ENCODE data around the gene TSEN15. TPM values are rescaled to one million over a fixed set of nuclear protein-coding genes. Genes with fewer than 3 reads are reported as not detected.

Gene TSEN15
- 44.9 and 48.3 TPM in 2 replicates for total RNA-seq

DNA sequence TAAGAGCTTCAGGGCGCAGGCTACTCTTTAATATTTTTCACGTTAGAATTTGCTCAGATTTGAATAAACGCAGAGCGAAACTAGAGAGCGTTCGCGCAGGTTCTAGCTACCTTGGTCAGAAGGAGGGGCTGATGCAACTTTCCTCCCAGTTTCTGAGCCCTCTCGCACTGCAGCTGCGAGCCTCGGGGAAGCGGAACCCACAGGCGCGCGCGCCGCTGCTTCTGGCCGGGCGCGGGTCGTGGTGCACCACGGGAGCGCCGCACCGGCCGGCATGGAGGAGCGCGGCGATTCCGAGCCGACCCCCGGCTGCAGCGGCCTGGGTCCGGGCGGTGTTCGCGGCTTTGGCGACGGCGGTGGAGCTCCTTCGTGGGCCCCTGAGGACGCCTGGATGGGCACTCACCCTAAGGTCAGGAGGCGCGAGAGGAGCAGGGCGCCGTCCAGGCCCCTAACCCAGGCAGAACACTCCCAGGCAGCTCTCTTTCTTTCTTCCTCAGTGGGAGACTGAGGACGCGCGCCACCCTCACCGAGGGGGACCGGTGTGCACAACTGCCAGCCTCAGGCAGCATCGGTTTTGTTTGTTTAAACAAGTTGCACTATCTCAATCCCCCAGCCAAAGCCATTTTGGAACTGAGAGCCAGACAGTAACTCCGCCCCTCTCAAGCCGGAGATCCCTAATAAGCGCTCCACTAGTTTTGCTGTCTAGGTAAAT is at the start of gene TSEN15:
TSS of gene TSEN15 (plus strand) at position 246 of the 709 bp plus-strand sequence. CDS start at position 272, 26 bp downstream.
- Mint-ChIP-seq H3K36me3 (ENCODE audit: low read depth) (peaks cover 17% of the 10 kb centered on the region), H3K4me1 (peaks cover 30% of the 10 kb centered on the region), H3K27me3 (peaks cover 25% of the 10 kb centered on the region), H3K4me3 (peak within 1 kb of the TSS; percentile 96), H3K9me3 (peaks cover 6% of the 10 kb centered on the region), H3K27ac (peak within 1 kb of the TSS; percentile 98)
- peak; percentile 93 for DNase-seq
- intact Hi-C loops (cut with micrococcal nuclease) = loop anchor here (1.0 to 5.0 kb wide), 6 partner anchors 14 to 580 kb away; partner anchors contain the start of genes APOBEC4, C1orf21 and COLGALT2

DNA sequence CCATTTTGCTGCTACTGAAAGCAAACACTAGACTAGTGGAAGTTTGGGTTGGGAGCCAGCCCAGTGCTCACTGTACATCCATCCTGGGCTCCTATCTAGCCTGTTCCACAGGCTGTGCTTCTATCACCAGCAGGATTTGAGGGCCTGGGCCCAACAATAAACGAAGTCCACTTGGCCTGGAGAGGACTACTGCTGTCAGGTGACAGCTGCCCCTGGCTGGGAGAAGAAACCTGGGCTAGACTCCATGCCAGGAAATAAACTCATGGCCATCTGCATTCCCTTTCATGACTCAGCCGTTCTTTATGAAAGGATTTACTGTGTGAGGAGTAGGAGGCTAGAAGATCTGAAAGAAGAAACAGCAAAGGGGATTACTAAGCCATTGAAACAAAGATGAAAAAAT is 49.5 kb upstream of the TSEN15 start:
- Mint-ChIP-seq H3K9me3 (no peaks in the 10 kb centered on the region), H3K4me1 (peaks cover 5% of the 10 kb centered on the region), H3K36me3 (ENCODE audit: low read depth) (no peaks in the 10 kb centered on the region), H3K4me3 (no peak overlapping the region), H3K27ac (no peak overlapping the region), H3K27me3 (peaks cover 8% of the 10 kb centered on the region)
- intact Hi-C loops (cut with micrococcal nuclease) = no loop called here
- peak; percentile 39 for DNase-seq

DNA sequence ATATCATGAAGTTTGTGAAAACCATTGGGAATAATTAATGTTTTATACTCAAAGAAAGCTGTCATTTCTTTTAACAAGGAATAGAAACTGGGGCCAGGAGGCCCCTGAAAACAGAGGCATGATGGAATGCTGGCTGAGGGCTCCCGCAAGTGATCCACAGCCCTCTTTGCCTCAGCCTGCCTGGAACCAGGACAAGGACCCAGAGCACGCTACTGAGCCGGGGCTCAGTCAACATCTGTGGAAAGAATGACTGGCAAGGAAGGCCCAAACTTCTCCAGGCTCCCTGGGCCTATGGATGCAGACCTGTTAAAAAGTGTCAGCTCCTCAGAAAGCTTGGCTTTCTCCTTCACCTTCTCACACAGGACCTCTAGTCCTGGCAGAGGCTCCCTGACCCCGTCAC is 46.6 kb upstream of the TSEN15 start:
- Mint-ChIP-seq H3K4me1 (peaks cover 5% of the 10 kb centered on the region), H3K9me3 (no peaks in the 10 kb centered on the region), H3K27ac (no peak overlapping the region), H3K36me3 (ENCODE audit: low read depth) (no peaks in the 10 kb centered on the region), H3K27me3 (peaks cover 9% of the 10 kb centered on the region), H3K4me3 (no peak overlapping the region)
- intact Hi-C loops (cut with micrococcal nuclease) = no loop called here
- DNase-seq = peak; percentile 40

- peaks cover 5% of the 10 kb centered on the region for H3K4me1 Mint-ChIP-seq
- H3K4me3 Mint-ChIP-seq = no peak overlapping the region
- peak; percentile 48 for DNase-seq
- H3K9me3 Mint-ChIP-seq = no peaks in the 10 kb centered on the region
- no peaks in the 10 kb centered on the region for H3K36me3 Mint-ChIP-seq (ENCODE audit: low read depth)
- intact Hi-C loops (cut with micrococcal nuclease) = no loop called here
- H3K27ac Mint-ChIP-seq = no peak overlapping the region
- peaks cover 8% of the 10 kb centered on the region for H3K27me3 Mint-ChIP-seq
These were observed 46.0 kb upstream of the TSEN15 start for GRCh38 chr1:184005506-184005905.

- peak; percentile 45 for DNase-seq
- intact Hi-C loops (cut with micrococcal nuclease) = no loop called here
- Mint-ChIP-seq H3K4me1 (no peaks in the 10 kb centered on the region), H3K27me3 (peaks cover 38% of the 10 kb centered on the region), H3K4me3 (no peak overlapping the region), H3K27ac (no peak overlapping the region), H3K36me3 (ENCODE audit: low read depth) (no peaks in the 10 kb centered on the region), H3K9me3 (peaks cover 10% of the 10 kb centered on the region)
These were observed 40.7 kb upstream of the TSEN15 start for GRCh38 chr1:184010788-184011187.

GRCh38 chr1:184012187-184012586 is 39.3 kb upstream of the TSEN15 start:
- Mint-ChIP-seq H3K27ac (no peak overlapping the region), H3K4me3 (no peak overlapping the region), H3K9me3 (peaks cover 10% of the 10 kb centered on the region), H3K4me1 (no peaks in the 10 kb centered on the region), H3K27me3 (peaks cover 36% of the 10 kb centered on the region), H3K36me3 (ENCODE audit: low read depth) (no peaks in the 10 kb centered on the region)
- intact Hi-C loops (cut with micrococcal nuclease) = no loop called here
- no peak for DNase-seq

DNA sequence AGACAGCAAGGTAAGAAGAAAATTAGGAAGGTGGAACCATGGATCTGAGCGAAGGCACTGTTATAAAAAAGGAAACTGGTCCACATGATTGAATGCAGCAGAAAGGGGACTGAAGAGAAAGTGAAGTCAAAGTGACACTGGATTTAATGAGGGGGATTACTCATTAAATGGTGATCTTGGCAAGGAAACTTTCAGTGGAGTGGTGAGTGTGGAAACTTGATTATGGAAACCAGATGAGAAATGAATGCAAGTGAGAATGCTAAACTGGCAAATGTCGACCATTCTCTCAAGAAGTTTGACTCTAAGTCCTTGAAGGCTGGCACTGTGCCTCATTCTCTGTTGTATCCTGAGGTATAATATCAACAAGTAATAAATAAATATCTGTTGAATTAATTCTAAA is 37.3 kb upstream of the TSEN15 start:
- no peaks in the 10 kb centered on the region for H3K4me1 Mint-ChIP-seq
- no peak overlapping the region for H3K4me3 Mint-ChIP-seq
- H3K27ac Mint-ChIP-seq = no peak overlapping the region
- H3K36me3 Mint-ChIP-seq (ENCODE audit: low read depth) = no peaks in the 10 kb centered on the region
- H3K9me3 Mint-ChIP-seq = peaks cover 10% of the 10 kb centered on the region
- DNase-seq = no peak
- intact Hi-C loops (cut with micrococcal nuclease) = no loop called here
- peaks cover 41% of the 10 kb centered on the region for H3K27me3 Mint-ChIP-seq

DNA sequence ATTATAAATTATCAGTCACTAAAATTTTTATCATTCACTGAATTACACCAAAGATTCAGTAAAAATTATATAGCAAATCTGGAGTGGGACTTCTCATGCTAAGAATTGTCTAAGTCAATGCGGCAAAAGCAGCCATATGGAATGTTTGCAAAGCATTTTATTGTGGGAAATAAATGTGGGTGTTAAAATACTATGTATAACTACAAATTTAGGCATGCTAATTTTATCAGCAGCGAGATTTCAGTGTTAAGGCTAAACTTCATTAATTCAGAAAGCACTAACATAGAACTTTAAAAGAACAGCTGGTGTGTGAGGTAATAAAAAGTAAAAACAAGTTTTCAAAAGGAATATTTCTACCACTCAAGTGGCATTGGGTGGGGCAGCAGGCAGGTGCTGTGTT is 35.4 kb upstream of the TSEN15 start:
- Mint-ChIP-seq H3K36me3 (ENCODE audit: low read depth) (no peaks in the 10 kb centered on the region), H3K4me3 (no peak overlapping the region), H3K27ac (no peak overlapping the region), H3K4me1 (no peaks in the 10 kb centered on the region), H3K27me3 (peaks cover 43% of the 10 kb centered on the region), H3K9me3 (peaks cover 8% of the 10 kb centered on the region)
- DNase-seq = no peak
- intact Hi-C loops (cut with micrococcal nuclease) = no loop called here

- peaks cover 50% of the 10 kb centered on the region for H3K27me3 Mint-ChIP-seq
- H3K9me3 Mint-ChIP-seq = peaks cover 5% of the 10 kb centered on the region
- intact Hi-C loops (cut with micrococcal nuclease) = no loop called here
- no peak overlapping the region for H3K4me3 Mint-ChIP-seq
- no peak overlapping the region for H3K27ac Mint-ChIP-seq
- no peaks in the 10 kb centered on the region for H3K4me1 Mint-ChIP-seq
- no peaks in the 10 kb centered on the region for H3K36me3 Mint-ChIP-seq (ENCODE audit: low read depth)
- peak; percentile 23 for DNase-seq
These were observed 34.2 kb upstream of the TSEN15 start for GRCh38 chr1:184017306-184017705.

- Mint-ChIP-seq H3K4me3 (no peak overlapping the region), H3K9me3 (peaks cover 5% of the 10 kb centered on the region), H3K27me3 (peaks cover 49% of the 10 kb centered on the region), H3K4me1 (no peaks in the 10 kb centered on the region), H3K27ac (no peak overlapping the region), H3K36me3 (ENCODE audit: low read depth) (no peaks in the 10 kb centered on the region)
- intact Hi-C loops (cut with micrococcal nuclease) = no loop called here
- DNase-seq = no peak
These were observed 32.9 kb upstream of the TSEN15 start for GRCh38 chr1:184018622-184019021.

DNA sequence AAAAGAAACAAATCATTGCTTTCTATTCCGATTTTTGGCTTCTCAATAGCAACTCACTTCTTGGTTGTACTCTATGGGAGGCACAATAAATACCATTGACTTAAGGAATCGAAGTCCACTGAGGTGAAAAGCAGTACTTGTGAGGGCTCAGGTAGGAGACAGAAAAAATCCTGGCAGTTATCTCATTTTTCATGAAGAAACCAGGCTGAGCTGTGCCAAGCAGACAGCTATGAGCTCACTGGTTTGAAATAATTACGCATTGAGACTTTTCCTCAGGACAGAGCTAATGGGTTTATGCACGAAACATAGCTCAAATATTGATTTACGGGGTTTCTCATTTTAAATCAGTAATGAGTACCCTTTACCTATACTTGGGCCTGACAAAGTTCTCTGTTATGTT is 32.5 kb upstream of the TSEN15 start:
- Mint-ChIP-seq H3K27ac (no peak overlapping the region), H3K4me1 (no peaks in the 10 kb centered on the region), H3K36me3 (ENCODE audit: low read depth) (no peaks in the 10 kb centered on the region), H3K4me3 (no peak overlapping the region), H3K9me3 (peaks cover 3% of the 10 kb centered on the region), H3K27me3 (peaks cover 46% of the 10 kb centered on the region)
- intact Hi-C loops (cut with micrococcal nuclease) = no loop called here
- DNase-seq = no peak

DNA sequence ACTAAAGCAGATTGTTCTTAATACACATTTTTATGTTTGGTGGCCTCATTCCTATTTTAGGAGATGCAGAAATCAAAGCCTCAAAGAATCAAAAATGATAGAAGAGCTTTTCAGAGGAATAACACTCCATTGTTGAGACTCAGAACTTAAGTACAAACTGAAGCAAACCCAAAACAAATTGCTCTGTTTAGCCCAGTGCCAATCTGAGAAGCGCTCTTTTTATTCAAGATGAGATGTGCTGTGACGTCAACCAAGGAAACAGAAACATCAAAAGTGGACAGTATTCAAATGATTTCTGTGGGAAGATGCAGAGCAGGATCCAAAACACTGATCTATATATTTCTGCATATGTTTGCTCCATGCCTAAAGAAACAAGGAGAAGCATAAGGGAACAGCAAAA is 32.0 kb upstream of the TSEN15 start:
- no peaks in the 10 kb centered on the region for H3K9me3 Mint-ChIP-seq
- H3K4me3 Mint-ChIP-seq = no peak overlapping the region
- peaks cover 42% of the 10 kb centered on the region for H3K27me3 Mint-ChIP-seq
- no peak for DNase-seq
- no peak overlapping the region for H3K27ac Mint-ChIP-seq
- no peaks in the 10 kb centered on the region for H3K4me1 Mint-ChIP-seq
- no peaks in the 10 kb centered on the region for H3K36me3 Mint-ChIP-seq (ENCODE audit: low read depth)
- intact Hi-C loops (cut with micrococcal nuclease) = no loop called here

- Mint-ChIP-seq H3K9me3 (no peaks in the 10 kb centered on the region), H3K27me3 (peaks cover 38% of the 10 kb centered on the region), H3K4me1 (no peaks in the 10 kb centered on the region), H3K4me3 (no peak overlapping the region), H3K27ac (no peak overlapping the region), H3K36me3 (ENCODE audit: low read depth) (no peaks in the 10 kb centered on the region)
- no peak for DNase-seq
- intact Hi-C loops (cut with micrococcal nuclease) = no loop called here
These were observed 31.2 kb upstream of the TSEN15 start for GRCh38 chr1:184020328-184020727.

DNA sequence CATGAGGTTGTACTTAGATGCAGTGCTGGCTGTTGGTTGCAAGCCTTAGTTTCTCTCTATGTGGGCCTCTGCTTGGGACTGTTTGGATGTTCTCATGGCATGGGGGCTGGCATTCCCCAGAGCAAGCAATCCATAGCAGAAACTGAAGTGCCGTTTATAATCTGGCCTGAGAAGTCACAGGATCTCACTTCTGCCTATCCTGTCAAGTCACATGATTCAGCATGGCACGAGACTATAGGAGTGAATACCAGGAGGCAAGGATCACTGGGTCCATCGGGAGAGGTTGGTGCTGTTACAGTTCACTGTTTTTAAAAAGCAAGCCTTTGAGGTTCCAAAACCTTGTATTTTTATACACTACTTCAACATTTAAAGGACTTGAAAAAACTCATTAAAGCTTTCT is 30.7 kb upstream of the TSEN15 start:
- Mint-ChIP-seq H3K36me3 (ENCODE audit: low read depth) (no peaks in the 10 kb centered on the region), H3K9me3 (no peaks in the 10 kb centered on the region), H3K27me3 (peaks cover 39% of the 10 kb centered on the region), H3K27ac (no peak overlapping the region), H3K4me1 (no peaks in the 10 kb centered on the region), H3K4me3 (no peak overlapping the region)
- intact Hi-C loops (cut with micrococcal nuclease) = no loop called here
- DNase-seq = peak; percentile 29

DNA sequence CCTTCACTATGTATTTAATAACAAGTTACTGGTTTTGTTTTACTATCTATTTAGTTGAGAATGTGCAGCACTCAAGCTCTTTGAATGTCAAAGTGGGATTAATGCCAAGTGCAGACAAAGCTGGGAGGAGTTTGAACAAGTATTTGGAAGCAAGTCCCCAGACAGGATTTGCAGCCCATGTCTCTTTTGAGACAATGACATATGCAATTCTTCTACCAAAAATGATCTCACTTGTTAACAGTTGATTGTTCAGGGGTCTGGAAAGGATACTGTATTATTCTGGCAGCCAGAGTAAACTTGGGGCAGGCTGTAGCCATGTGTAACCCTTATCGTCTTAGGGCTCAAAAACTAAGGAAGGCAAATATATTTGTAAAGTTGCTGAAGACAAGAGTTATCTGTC is 29.8 kb upstream of the TSEN15 start:
- H3K9me3 Mint-ChIP-seq = peaks cover 4% of the 10 kb centered on the region

More for the DNA sequence above, 29.8 kb upstream of the TSEN15 start:
- Mint-ChIP-seq H3K4me3 (no peak overlapping the region), H3K36me3 (ENCODE audit: low read depth) (no peaks in the 10 kb centered on the region), H3K27ac (no peak overlapping the region), H3K27me3 (peaks cover 46% of the 10 kb centered on the region), H3K4me1 (no peaks in the 10 kb centered on the region)
- DNase-seq = no peak
- intact Hi-C loops (cut with micrococcal nuclease) = no loop called here

All from activated CD4-positive, alpha-beta T cell treated with anti-CD3 and anti-CD28 coated beads, Interleukin-2, amount 10 ng/mL, durations not matched to agents 24 days and 14 days (primary cell).